ENCODE measurements around the gene LRBA.
A peak's percentile ranks its signal among the peaks of the same experiment; 100 is the strongest.
"Not testable (repeated sequence)": the region's sequence is repeated elsewhere in the genome, so short reads cannot be mapped to it uniquely, and the experiment has no call there.

LRBA gene

DNA sequence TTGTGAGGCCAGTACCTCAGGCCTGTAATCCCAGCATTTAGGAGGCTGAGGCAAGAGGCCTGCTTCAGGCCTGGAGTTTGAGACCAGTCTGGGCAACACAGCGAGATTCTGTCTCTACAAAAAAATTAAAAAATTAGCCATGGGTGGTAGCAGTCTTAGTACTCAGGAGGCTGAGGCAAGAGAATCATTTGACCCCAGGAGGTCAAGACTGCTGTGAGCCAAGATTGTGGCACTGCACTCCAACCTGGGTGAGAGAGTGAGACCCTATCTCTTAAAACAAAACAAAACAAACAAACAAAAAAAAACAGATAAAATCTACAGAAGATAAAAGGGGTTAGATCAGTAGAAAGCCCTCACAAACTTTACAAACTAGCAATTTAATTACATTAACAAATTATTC, 352.4 kb downstream of the LRBA start:
- TF ChIP-seq, protein P1, sequence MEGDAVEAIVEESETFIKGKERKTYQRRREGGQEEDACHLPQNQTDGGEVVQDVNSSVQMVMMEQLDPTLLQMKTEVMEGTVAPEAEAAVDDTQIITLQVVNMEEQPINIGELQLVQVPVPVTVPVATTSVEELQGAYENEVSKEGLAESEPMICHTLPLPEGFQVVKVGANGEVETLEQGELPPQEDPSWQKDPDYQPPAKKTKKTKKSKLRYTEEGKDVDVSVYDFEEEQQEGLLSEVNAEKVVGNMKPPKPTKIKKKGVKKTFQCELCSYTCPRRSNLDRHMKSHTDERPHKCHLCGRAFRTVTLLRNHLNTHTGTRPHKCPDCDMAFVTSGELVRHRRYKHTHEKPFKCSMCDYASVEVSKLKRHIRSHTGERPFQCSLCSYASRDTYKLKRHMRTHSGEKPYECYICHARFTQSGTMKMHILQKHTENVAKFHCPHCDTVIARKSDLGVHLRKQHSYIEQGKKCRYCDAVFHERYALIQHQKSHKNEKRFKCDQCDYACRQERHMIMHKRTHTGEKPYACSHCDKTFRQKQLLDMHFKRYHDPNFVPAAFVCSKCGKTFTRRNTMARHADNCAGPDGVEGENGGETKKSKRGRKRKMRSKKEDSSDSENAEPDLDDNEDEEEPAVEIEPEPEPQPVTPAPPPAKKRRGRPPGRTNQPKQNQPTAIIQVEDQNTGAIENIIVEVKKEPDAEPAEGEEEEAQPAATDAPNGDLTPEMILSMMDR (IDR thresholded peaks at IDR 0.05; ENCODE audit: insufficient read depth, missing control alignments): no peak
- FAIRE-seq: no peak
- no peak for DNase-seq (ENCODE audit: insufficient read length, low spot score)

DNA sequence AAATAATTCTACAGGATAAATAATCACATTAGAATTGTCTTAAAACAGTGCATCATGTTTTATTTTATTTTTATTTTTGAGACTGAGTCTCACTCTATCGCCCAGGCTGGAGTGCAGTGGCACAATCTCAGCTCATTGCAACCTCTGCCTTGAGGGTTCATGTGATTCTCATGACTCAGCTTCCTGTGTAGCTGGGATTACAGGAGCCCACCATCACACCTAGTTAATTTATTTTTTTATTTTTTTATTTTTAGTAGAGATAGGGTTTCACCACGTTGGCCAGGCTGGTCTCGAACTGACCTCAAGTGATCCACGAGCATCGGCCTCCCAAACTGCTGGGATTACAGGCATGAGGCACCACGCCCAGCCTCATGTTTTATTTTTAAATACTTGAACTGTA, 353.5 kb downstream of the LRBA start:
- not testable (repeated sequence) for DNase-seq (ENCODE audit: insufficient read length, low spot score); FAIRE-seq

DNA sequence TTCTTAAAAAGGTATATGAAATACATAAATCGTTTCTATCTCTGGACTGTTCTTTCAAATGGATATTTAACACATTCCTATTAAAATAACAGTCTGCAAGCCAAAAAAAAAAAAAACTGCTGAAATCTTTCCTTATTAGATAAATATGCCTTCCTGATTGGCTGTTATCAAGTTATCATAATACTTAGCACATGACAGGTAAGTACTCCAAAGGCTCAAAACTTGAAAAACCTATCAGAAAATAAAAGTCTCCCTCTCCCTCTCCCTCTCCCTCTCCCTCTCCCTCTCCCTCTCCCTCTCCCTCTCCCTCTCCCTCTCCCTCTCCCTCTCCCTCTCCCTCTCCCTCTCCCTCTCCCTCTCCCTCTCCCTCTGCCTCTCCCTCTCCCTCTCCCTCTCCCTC, 356.8 kb downstream of the LRBA start:
- not testable (repeated sequence) for FAIRE-seq; DNase-seq (ENCODE audit: insufficient read length, low spot score)

DNA sequence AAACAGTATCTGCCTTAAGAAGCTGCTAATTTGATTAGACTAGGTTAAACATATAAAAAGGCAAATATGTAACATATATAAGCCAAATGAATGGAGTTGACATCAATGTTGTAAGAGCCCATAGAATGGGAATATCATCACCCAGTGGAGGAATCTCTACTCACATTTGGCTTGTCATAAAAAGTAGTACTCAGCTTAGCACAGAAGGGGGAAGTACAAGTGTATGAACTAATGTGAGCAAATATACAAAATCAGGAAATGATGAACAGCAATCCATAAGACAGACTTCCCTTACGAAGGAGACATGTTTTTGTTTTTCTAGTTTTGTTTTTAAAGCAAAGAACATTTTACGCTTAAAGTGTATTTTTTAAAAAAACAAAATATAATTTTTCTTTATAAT, 358.2 kb downstream of the LRBA start:
- no peak for DNase-seq (ENCODE audit: insufficient read length, low spot score)
- FAIRE-seq: peak; percentile 53
- TF ChIP-seq, protein P1 (IDR thresholded peaks at IDR 0.05; ENCODE audit: insufficient read depth, missing control alignments): no peak

DNA sequence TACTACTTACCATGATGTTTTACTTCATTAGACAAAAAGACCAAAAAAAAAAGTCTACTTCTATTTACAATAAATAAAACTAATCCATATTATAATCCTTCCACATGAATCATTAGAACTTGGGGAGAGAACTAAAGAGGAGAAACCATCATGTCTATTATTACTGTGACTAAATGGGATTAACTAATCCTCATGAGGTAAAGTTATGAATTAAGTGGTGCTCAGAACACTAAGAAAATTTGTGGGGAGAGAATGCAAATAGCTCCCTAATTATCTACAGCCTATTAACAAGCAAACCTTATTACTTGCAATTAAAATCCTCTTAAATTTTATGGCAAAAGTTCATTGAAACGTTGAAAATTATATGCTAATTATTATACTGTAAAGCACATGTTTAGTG, 364.3 kb downstream of the LRBA start:
- TF ChIP-seq, protein P1 (IDR thresholded peaks at IDR 0.05; ENCODE audit: insufficient read depth, missing control alignments): no peak
- FAIRE-seq (no peak), DNase-seq (ENCODE audit: insufficient read length, low spot score) (no peak)

DNA sequence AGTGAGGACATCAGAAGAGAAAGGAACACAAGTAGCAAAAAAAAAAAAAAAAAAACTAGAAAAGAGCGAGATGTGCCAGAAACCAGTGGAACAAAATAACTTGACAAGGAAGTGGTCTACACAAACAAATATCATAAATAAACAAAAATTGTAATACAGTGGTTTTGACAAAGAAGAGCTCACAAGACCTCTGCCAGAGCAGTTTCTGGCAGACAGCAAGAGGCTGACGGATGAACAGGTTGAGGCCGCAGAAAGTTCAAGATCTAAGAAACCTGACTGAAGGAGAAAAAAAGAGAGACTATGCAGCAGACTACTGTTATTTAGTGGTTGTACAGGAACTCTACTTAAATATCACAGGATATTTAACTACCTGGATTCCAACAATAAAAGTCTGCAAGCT, 367.0 kb downstream of the LRBA start:
- DNase-seq (ENCODE audit: insufficient read length, low spot score): no peak
- TF ChIP-seq, protein P1 (IDR thresholded peaks at IDR 0.05; ENCODE audit: insufficient read depth, missing control alignments): no peak
- no peak for FAIRE-seq

DNA sequence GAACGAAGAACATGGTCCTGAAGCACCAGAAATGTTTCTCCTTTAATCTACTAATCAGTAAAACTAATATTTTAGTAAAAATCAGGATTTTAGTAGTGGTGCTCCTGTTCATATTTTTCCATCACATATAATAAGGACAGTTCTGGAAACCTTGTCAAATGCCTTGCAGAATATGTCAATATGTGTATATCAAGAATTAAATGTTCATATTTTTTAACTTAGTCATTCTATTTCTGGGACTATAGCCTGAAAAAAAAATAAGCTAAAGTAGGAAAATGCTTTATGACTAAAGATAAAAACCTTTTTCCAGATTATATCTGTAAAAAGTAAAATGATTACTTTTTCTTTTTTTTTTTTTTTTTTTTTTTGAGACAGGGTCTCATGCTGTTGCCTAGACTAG, 368.1 kb downstream of the LRBA start:
- TF ChIP-seq, protein P1 (IDR thresholded peaks at IDR 0.05; ENCODE audit: insufficient read depth, missing control alignments): no peak
- FAIRE-seq (no peak), DNase-seq (ENCODE audit: insufficient read length, low spot score) (no peak)

DNA sequence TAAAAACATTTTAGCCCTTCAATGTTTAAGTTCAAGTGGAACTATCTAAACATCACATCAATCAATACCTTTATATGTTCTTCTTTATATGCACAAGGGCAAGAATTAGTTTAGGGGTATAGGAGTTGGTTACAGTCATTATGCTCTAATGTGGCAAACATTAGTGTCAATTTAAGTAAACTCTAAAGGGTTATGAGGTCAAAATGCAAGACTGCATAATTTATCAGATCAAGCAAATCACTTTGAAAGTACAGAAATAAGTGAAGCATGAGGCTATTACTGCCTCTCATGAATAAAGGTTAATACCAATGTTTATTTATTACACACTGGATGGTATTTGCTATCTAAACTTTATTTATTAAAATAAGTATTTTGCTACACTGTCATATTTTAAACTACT, 373.5 kb downstream of the LRBA start:
- FAIRE-seq: no peak
- TF ChIP-seq, protein P1 (IDR thresholded peaks at IDR 0.05; ENCODE audit: insufficient read depth, missing control alignments): no peak
- DNase-seq (ENCODE audit: insufficient read length, low spot score): no peak
